Transverse colon (tissue), 4 donors: ENCODE data around the gene CTBP1. TPM values are rescaled to one million over a fixed set of nuclear protein-coding genes. Genes with fewer than 3 reads are reported as not detected.

ENCODE experiments used
- DNase-seq: peaks from one replicate; pipeline ENCODE4 v3.0.0-alpha.2; 2019
- H3K27ac ChIP-seq, 4 donors: fragments of 200-600 bp; sonication (generic); 2 replicates each; pipeline ENCODE4 v1.5.1; 2016 to 2018; ENCODE audit warnings: inconsistent platforms in 4 of 4
- H3K27me3 ChIP-seq: fragments of 200-600 bp; sonication (generic); 2 replicates; pipeline ENCODE4 v1.5.1; 2017; ENCODE audit warnings: inconsistent platforms
- H3K36me3 ChIP-seq, 4 donors: fragments of 200-600 bp; sonication (generic); 2 replicates each; pipeline ENCODE4 v1.5.1; 2017 to 2019; ENCODE audit warnings: inconsistent platforms in 4 of 4
- H3K4me1 ChIP-seq, 4 donors: fragments of 200-600 bp; sonication (generic); 2 replicates each; pipeline ENCODE4 v1.5.1; 2017 to 2020; ENCODE audit warnings: inconsistent platforms in 4 of 4
- H3K4me3 ChIP-seq, 4 donors: fragments of 200-600 bp; sonication (generic); 1 replicate in 1 of 4; 2 replicates in 3 of 4; pipeline versions ENCODE4 v1.5.1 to v1.6.1; 2017 to 2019; ENCODE audit warnings: inconsistent platforms in 4 of 4
- H3K9me3 ChIP-seq, 2 donors: fragments of 200-600 bp; sonication (generic); 2 replicates each; pipeline ENCODE4 v1.5.1; 2017 to 2019; ENCODE audit warnings: inconsistent platforms in 2 of 2
- CTCF ChIP-seq, 5 experiments: fragments of 200-600 bp in 3 of 5; fragments of 450-650 bp in 2 of 5; sonication (generic) in 3 of 5; IDR thresholded peaks; 1 replicate in 2 of 5; 2 replicates in 3 of 5; pipeline ENCODE4 v1.5.1; 2016 to 2017; ENCODE audit warnings: antibody characterized with exemption in 5 of 5, inconsistent platforms in 3 of 5, mild to moderate bottlenecking in 2 of 5, moderate library complexity in 1 of 5
- EP300 ChIP-seq: sonication (generic); formaldehyde crosslinking; IDR thresholded peaks from one replicate; pipeline ENCODE4 v1.6.1; 2017; ENCODE audit warnings: antibody characterized with exemption, low read depth
- POLR2A ChIP-seq: fragments of 450-650 bp; IDR thresholded peaks from one replicate; pipeline ENCODE4 v1.6.1; 2016; ENCODE audit warnings: antibody characterized with exemption, mild to moderate bottlenecking, moderate library complexity
- POLR2AphosphoS5 ChIP-seq, 3 donors: sonication (generic); formaldehyde crosslinking; IDR thresholded peaks; one replicate each; pipeline ENCODE4 v1.6.1; 2016; ENCODE audit warnings: antibody characterized with exemption in 3 of 3
- whole genome bisulfite sequencing, 2 donors: methylation state at CpG; one replicate each; pipeline ENCODE4 v1.1.5; 2018; ENCODE audit warnings: low coverage in 1 of 2; 5-methylcytosine and 5-hydroxymethylcytosine counted together
- in situ Hi-C, 4 donors: fragments of 200-750 bp; cut with MboI; loops; one replicate each; pipeline versions ENCODE4 v1.15.0 to v1.15.1; 2017; ENCODE audit warnings: low sequenced_read_pairs in 3 of 4, low pct_ligation_motif_present in 1 of 4, low pct_unique_long_range_greater_than_20kb in 1 of 4
- intact Hi-C: fragments of 100-400 bp; cut with DNase I; formaldehyde crosslinking; loops from one replicate; pipeline ENCODE4 v1.15.1; 2023; ENCODE audit warnings: low total_unique reads
- total RNA-seq, 4 donors: library from RNA; depleted of rRNA; stranded (reverse); fragments of >200 nt; gene quantifications; one replicate each; pipeline ENCODE4 v1.1.0, GENCODE V29; 2016

CTBP1 gene
- total RNA-seq, 4 donors from 2014 or later = 183 to 457 (median 243) TPM

- intact Hi-C loops = no loop called here
- 72 to 95% methylated on average over 4 to 31 of the region's 31 CpGs for WGBS, 2 donors
- H3K4me1 ChIP-seq = peaks cover 46 to 86% (median 62%) of the 10 kb centered on the region in 4 donors
Observed at GRCh38 chr4:1207603-1208265, 41.2 kb downstream of the CTBP1 start.

GRCh38 chr4:1207157-1207470 is 41.8 kb downstream of the CTBP1 start:
- in situ Hi-C loops (no loop called here), intact Hi-C loops (no loop called here)
- H3K36me3 ChIP-seq = no peaks in the 10 kb centered on the region
- TF ChIP-seq POLR2A = no peak
- TF ChIP-seq CTCF (IDR thresholded peaks at IDR 0.05) = no peak
- TF ChIP-seq POLR2AphosphoS5 (IDR thresholded peaks at IDR 0.05) = no peak
- no peak for TF ChIP-seq EP300
- H3K27ac ChIP-seq = peak overlapping the region in 3 of 4 donors; percentile 47 to 78 (median 75)
- peaks cover 49 to 92% (median 65%) of the 10 kb centered on the region in 4 donors for H3K4me1 ChIP-seq
- 76% methylated on average over 12 of the region's 12 CpGs; no CpG with 5 or more reads in 1 of the 2 donors for WGBS, 2 donors
- H3K4me3 ChIP-seq = no peak overlapping the region
- DNase-seq = no peak
- no peaks in the 10 kb centered on the region for H3K27me3 ChIP-seq
- no peaks in the 10 kb centered on the region for H3K9me3 ChIP-seq

More at GRCh38 chr4:1207603-1208265, 41.2 kb downstream of the CTBP1 start:
- DNase-seq = peak; percentile 58
- TF ChIP-seq POLR2AphosphoS5 (IDR thresholded peaks at IDR 0.05) = peak; percentile 23 to 40 (median 32)
- TF ChIP-seq EP300 = no peak
- H3K9me3 ChIP-seq = no peaks in the 10 kb centered on the region
- H3K27ac ChIP-seq = peak overlapping the region; percentile 75 to 87 (median 79)
- H3K4me3 ChIP-seq = no peak overlapping the region
- peaks cover 0 to 2% (median 0%) of the 10 kb centered on the region in 4 donors for H3K36me3 ChIP-seq
- no peaks in the 10 kb centered on the region for H3K27me3 ChIP-seq
- in situ Hi-C loops = no loop called here

- Histone ChIP-seq H3K9me3 (no peaks in the 10 kb centered on the region), H3K27ac (peak overlapping the region in 3 of 4 donors; percentile 84 to 87 (median 86)), H3K27me3 (no peaks in the 10 kb centered on the region), H3K4me3 (no peak overlapping the region), H3K36me3 (no peaks in the 10 kb centered on the region), H3K4me1 (peaks cover 46 to 94% (median 63%) of the 10 kb centered on the region in 4 donors)
- in situ Hi-C loops (no loop called here), intact Hi-C loops (no loop called here)
- no peak for TF ChIP-seq CTCF (IDR thresholded peaks at IDR 0.05)
- WGBS, 2 donors = 77% methylated on average over 16 of the region's 21 CpGs; no CpG with 5 or more reads in 1 of the 2 donors
- peak; percentile 26 for DNase-seq
Observed at GRCh38 chr4:1206299-1207156, 42.4 kb downstream of the CTBP1 start.

GRCh38 chr4:1205586-1206298 is 43.2 kb downstream of the CTBP1 start:
- no peak overlapping the region for H3K4me3 ChIP-seq
- peak overlapping the region; percentile 62 to 87 (median 85) for H3K27ac ChIP-seq
- H3K4me1 ChIP-seq = peaks cover 51 to 94% (median 66%) of the 10 kb centered on the region in 4 donors
- 83% methylated on average over 13 of the region's 17 CpGs; no CpG with 5 or more reads in 1 of the 2 donors for WGBS, 2 donors
- H3K36me3 ChIP-seq = no peaks in the 10 kb centered on the region
- H3K9me3 ChIP-seq = no peaks in the 10 kb centered on the region
- H3K27me3 ChIP-seq = no peaks in the 10 kb centered on the region
- DNase-seq = peak; percentile 13
- in situ Hi-C loops = no loop called here
- TF ChIP-seq POLR2A (no peak), EP300 (no peak), CTCF (IDR thresholded peaks at IDR 0.05) (no peak), POLR2AphosphoS5 (IDR thresholded peaks at IDR 0.05) (no peak)
- intact Hi-C loops = no loop called here
